Esophagus mucosa (tissue), 1 donor: ENCODE results near the gene APLN. TPM values are rescaled to one million over a fixed set of nuclear protein-coding genes. Genes with fewer than 3 reads are reported as not detected.

Experiments used
- ATAC-seq: fragments of 200-7000 bp; cut with Tn5 transposase; one replicate; pipeline ENCODE4 v1.9.1; 2020
- total RNA-seq: library from RNA; stranded (reverse); gene quantifications from one replicate; pipeline ENCODE4 v1.2.4, GENCODE V29; 2023
- donor health status: DM: yes; HTN: yes; CAD: no.

APLN gene
- total RNA-seq, 1 donor from 2014 or later = 0.28 TPM

DNA sequence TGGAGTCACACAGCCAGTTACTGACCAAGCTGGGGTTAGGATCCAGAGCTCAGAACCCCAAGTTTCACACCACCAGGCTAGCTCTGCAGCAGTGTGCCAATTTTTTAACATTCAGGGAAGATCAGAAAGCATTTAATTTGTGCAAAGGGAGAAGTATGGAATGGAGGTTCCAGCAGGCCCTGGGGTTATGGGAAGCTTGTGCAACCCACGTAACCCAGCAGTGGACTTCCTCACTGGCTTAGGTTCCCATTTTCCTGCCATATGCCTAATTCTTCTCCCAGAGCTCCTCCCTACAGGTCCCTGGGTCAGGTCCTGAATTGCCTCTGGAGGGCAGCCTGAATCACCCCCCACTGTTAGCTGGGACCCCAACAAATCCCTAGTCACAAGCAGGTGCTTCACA is 14.0 kb downstream of the APLN start:
- no peak for ATAC-seq

DNA sequence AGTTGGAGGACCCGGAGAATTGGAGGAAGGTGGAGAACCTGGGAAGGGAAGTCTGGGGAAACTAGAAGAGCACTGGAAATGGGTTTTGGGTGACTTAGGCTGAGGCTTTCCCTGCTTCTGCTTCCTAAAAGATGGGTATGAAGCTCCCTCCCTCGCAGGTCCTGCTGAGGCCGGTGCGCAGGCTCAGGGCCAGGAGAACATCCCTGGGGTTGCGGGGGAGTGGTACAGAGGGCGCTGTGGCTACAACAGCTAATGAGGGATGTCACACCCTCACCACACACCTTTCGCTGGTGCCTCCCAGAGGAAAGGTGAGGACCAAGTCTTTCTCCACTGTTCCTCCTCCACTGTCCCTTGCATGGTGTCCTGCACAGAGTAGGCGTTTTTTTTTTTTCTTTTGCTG is 15.8 kb downstream of the APLN start:
- ATAC-seq = no peak

DNA sequence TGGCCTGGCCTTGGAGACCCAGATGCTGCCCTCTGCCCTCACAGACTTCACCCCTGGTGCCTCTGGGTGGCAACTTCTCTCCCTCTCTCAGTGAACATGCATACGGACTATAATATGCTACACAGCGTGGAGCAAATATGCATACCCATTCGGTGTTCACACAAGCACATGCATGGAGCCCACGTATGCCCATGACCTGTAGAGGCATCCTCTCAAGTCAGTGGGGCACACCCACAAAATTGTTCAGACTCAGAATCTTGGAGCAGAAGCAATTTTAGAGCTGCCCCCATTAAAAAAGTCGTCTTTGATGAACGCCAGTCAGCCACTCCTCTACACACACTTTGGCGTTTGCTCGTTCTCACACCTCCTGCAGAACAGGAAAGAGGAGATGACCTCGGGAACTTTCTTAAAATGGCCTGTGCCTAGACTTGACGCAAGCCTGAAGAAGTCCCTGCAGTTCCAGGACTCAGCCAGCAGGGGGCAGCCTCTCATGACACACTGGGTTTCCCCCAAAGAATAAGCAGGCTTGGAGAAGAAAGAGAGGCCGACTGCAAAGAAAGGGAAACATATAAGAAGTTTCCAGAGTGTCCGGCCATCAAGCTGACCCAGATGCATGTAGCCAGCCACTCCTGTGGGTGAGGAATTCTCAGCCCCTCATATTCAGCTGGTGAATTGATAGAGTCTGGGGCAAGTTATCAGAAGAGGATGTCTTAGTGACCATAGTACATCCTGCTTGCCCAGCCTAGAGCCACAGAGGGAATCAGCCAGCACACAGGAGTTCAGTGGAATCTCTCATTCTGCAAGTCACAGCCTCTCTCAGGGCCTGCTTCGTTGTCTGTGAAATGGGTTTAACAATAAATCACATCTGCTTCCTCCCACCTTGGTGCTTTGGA is 17.3 kb downstream of the APLN start:
- ATAC-seq = peak; percentile 81

DNA sequence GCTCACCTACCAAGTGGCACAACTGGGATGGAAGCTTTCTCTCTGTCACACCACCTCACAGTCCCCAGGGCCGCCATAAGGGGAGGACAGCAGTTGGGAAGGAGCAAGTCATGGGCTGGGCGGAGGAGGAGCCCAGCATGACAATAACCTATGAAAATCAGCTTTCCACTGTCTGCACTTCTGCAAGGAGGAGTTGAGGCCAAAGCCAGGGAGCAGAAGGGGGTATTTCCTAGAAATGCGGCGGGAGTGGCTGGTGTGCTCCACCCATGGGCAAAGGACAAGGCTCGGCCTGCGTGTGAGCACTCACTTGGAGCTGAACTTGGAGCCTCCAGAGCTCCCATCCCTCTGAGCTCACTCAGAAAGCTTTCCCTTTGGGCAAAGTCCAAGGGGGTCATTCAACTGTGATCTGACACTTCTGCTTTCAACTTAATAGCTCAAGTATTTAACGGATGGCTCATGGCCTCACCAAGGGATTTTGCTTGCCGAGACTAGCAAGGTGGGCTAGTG is 18.5 kb downstream of the APLN start:
- peak; percentile 60 for ATAC-seq

DNA sequence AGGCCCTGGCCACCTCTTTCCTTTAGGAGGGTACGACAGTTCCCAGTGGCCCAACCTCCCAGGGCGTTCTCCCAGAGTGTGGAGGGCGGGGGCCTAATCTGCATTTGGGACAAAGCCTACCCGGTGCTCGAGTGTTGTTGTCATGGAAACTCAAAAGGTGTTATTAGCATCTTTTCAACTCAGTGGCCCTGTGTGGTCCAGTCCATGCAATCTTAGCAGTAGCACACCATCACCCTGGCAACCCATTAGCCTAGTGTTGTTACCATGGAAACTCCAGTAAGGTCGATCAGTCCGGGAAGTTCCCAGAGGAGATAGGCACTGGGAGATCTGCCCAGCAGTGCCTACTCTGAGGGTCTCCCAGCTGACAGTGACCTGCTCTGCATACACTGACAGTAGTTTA is 20.2 kb downstream of the APLN start:
- no peak for ATAC-seq

DNA sequence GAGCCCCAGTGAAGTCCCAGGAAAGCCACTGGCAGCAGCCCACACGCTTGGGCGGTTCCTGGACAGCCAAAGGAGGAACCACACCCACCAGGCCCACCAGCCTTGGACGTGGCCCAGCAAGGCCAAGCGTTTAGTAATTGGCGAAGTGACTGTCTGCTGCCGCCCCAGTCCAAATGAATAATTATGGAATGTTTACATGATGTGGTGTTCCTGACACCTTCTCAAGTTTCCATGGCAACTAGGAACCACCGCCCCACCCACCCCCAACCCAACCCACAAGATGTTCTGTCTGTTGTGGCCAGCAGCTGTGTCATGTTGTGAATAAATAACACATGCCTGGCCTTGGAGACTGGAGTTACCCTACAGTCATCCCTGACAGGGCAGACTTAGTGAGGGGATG is 22.3 kb downstream of the APLN start:
- no peak for ATAC-seq

DNA sequence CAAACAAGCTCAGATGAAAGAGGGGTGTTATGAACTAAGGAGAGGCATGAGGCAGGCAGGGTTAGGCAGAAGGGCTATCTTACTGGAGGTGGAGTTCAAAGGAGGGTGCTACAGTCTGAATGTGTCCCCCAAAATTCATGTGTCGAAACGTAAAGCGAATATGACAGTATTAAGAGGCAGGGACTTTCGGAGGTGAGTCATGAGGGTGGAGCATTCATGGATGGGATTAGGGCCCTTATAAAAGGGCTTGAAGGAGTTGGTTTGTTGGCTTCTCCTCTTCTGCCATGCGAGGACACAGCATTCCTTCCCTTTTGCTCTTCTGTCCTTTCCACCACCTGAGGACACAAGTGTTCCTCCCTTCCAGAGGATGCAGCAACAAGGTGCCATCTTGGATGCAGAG is 22.9 kb downstream of the APLN start:
- ATAC-seq = peak; percentile 61

DNA sequence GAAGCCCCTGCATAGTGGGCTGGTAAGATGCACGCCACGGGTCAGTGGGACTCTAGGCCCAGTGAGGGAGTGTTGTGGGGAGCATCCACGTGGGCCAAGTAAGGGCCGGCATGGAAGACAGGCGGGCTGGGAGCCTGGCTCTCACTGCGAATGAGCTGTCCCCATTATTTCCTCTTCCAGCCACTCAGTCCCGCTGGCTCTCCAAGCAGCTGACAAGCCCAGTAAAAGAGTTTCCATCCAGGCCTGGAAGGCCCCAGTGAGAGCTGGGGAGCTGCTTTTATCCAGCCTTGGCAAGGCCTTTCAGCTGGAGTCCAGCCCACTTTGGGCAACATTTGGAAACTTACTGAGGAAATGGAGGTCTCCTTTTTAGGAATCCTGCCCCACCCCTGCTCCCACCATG is 24.9 kb downstream of the APLN start:
- ATAC-seq = no peak

DNA sequence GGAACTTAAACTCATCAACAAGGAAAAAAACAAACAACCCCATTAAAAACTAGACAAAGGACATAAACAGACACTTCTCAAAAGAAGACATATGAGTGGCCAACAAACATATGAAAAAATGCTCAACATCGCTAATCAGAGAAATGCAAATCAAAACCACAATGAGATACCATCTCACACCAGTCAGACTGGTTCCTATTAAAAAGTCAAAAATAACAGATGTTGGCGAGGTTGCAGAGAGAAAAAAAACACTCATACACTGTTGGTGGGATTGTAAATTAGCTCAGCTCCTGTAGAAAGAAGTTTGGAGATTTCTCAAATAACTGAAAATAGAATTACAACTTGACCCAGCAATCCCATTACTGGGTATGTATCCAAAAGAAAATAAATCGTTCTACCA is 28.7 kb downstream of the APLN start:
- ATAC-seq = no peak

DNA sequence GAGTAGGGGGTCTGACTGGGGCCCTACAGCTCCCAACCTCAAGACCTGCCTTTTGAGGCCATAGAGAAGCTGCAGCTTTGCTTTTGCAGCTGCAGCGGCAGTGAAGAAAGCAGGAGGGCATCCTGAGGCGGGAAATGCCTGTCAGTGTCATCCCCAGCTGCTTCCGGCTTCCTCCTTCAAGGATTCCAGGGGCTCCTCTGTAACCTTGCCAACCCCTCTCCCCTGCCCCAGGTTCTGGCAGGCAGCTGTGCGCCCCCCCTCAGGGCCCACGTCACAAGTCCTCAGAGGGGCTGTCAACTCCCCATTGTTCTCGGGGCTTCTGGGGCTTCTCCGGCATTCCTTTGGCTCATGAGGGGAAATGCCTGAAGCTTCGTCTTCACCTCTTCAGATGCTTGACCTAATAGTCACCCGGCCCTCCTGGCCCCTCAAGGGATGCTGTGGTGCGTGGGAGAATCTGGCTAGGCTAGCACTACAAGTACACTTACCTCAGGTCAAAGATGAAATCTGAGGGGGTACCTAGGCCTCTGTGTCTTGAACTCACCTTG is 31.9 kb downstream of the APLN start:
- no peak for ATAC-seq

DNA sequence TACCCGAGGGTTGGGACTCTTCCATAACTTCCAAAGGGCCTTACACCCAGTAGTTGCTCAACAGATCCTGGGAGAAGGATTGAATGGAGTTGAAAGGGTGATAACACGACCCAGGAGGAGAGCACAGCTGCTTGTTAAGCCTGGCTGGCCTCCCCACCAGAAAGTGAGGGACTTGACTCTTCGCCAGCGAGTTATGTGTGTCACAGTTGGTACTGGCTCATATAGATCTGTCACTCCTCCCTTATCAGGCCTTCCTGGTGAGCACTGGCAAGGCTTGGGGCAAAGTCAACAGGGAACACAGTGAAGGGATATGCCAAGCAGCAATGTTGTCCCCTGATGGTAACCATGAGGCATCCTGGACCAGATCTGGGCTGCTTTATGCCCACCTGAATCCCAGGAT is 35.8 kb downstream of the APLN start:
- no peak for ATAC-seq

DNA sequence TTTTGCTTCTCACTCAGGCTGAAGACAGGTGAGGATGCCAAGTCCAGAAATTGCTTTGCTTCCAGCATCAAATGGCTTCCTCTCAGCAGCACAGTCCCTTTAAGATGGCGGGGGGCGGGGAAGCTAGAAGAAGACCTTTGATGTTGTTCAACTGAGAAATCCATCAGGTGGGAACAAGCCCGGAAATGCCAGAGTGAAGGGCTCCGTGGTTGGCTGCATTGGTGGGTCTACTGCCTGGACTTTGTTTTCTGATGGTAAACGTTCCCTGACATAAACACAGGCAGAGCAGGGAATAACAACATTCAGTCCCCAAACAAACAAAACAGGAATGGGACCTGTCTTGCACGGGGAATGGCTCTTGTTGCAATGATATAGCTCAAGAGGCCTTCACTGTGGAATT is 37.3 kb downstream of the APLN start:
- no peak for ATAC-seq

DNA sequence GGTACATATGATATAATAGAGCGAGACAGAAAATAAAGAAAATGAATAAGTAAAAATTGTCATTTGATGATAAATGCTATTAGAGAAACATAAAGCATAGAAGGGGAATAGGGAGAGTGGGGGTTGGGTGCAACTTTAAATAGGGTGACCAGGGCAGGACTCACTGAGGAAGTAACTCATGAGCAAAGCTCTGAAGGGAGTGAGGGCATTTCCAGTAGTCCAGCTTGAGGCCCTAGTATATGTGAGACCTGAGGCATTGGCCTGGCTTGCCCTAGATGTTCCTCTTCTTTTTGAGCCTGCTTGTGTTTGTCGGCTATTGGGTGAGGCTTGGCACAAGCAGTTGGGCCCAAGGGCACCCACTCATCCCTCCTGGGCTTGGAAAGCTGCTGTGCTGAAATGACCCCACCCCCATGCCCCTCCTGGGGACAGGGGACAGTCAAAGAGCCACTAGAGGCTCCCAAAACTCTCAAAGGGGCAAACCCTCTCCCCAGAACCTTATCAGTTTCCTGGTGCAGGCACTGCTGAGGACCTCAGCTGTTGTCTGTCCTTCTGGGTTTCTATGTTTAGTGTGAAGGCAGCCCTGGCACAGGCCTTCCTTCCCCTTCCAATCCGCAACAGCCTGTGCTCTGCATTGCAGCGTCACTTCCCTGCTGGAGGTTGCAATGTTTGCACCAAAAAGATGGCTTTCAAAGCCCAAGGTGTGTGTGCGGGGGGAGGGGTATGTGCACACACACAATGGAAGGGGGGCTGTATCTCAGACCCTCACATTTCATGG is 40.1 kb downstream of the APLN start:
- ATAC-seq = no peak

DNA sequence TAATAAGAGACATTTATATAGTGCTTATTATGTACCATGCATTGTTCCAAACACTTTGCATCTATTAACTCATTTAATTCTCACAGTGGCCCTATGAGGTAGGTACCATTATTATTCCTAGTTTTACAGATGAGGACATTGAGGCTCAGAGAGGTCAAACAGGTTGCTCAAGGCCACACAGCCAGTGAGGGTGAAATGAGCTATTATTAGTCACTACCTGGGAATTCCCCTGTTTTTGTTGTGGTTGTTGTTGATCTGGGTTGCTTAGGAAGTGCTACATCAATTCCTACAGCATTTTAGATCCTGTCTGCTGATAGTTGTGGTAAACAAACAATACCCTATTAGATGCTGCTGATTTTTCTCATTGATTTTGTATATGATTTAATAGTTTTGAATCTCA is 41.2 kb downstream of the APLN start:
- ATAC-seq = peak; percentile 42

DNA sequence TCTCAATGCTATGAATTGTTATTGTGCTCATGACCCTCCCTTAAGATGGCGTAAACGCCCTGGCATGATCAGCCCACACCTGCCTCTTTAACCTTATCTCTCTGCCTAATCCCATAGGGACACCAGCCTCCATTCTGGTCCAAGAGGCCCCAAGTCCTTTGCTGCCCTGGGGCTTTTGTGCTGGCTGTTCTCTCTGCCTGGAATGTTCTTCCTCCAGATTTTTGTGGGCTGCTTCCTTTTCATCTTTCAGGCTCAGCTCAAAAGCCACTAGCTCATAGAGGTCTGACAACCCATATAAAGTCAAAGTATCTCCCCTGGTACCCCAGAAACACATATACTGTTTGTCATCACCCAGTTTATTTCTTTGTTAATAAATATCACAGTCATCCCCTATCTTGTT is 42.4 kb downstream of the APLN start:
- no peak for ATAC-seq

DNA sequence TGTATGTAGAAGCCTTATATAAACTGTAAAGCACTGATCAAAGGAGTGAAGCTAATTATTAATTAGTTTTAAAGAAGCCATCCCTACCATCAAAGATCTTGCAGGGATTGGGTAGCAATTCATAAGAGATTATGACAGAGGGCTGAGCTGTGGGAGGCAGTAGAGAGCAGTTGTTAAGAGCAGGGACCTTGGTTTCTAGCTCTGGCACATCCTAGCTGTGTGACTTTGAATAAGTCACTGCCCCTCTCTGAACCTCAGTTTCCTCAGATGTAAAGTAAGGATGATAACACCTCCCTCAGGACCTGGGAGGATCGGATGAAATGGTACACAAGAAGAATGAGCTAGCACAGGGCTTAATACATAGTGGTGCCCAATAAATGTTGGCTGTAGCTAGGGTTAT is 45.4 kb downstream of the APLN start:
- ATAC-seq = no peak

DNA sequence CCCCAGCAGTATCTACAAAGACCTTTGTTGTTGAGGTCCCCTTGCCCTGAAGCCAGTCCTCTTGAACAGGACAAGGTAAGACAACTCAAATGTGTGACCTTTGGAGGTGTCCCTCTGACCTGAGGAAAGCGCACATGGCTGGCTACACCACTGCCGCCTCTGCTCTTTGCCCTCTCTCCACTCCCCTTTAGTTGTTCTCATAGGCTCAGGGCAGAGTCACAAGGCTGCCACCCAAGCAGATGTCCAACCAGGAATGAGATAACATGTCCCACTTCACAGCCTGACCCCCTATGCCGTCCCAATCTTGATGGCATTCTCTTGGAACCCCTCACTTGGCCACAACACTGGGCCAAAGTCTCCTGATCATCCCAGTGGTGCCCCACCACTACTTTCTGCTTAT is 46.3 kb downstream of the APLN start:
- ATAC-seq = no peak

DNA sequence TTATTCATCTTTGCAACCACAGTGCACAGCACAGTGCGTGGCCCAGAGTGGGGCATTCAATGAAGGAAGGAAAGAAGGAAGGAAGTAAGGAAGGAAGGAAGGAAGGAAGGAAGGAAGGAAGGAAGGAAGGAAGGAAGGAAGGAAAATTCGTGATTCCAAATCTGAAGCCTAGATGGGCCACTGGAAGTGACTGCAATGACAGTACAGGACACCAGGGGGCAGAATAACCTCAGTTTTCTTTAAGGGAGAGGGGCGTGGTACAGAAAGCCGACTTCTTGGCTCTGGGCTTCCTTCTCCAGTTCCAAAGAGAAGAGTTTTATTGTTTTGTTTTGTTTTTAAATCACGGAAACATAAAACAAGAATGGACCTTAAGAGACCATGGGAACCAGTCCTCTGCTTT is 47.8 kb downstream of the APLN start:
- peak; percentile 72 for ATAC-seq

DNA sequence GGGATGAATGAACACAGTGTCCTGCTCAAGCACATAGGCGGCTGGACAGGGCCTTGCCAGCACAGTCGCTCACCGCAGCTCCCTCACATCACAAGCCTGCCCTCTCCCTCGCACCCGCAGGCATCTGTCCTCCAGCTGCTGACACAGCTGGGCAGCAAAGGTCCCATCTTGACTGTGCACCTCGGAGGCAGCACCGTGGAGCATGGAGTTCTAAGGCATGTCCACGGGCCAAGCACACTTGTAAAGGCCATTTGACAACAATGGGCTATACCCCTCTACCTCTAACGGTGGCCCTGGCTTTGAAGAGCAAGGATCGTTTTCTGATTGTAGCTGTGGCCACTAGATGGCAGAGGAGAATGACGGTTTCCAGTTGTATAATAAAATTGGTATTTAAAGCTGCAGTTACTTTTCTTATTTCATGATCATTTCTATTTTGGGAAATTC is 53.8 kb downstream of the APLN start:
- ATAC-seq = no peak

DNA sequence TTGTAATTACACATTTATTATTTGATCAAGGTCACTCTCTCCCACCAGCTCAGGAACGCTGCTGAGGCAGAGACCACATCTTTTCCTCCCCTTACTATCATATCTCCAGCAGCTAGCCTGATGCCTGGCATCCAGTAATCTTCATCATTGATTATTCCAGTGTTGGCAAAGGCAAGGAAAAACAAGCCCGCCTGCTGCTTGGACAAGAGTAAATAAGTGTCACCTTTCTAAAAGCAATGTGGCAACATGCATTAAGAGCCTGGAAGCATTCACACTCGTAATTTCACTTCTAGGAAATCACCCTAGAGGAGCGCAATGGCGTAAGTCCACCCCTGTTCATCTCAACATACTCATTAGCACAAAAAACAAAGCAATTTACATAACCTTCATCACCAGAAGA is 54.8 kb downstream of the APLN start:
- ATAC-seq = no peak

DNA sequence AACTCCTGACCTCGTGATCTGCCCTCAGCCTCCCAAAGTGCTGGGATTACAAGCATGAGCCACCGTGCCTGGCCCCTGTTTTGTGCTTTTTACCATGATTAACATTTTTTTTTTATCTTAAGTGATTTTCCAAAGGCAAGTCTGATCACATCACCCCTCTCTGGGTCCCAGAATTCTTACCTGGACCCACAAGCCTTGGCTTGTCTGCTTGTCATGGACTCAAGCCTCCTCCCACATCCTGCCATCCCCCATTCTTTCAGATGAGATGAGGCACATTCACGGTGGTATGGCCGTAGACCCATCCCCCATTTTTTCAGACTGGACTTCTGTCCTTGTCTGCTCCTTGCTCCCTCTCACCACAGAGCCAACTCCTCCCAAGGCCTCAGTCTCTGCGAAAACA is 55.3 kb downstream of the APLN start:
- no peak for ATAC-seq

DNA sequence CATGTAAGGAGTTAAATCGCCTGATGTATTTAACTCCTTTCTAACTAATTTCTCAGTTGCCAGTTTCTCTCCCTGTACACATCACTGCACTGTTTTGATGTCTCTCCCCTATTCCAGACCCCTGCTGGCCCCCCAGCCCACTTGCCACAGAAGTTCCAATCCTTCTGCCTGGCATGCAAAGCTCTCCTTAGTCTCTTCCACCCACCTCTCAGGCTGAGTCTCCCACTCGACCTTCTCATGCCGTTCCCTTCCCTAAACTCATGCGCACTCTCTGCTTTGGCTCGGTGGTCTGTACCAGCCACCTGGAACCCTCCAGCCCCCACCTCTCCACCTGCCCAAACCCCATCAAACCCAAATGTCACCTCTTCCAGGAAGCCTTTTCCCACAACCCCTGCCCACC is 56.9 kb downstream of the APLN start:
- ATAC-seq = no peak

DNA sequence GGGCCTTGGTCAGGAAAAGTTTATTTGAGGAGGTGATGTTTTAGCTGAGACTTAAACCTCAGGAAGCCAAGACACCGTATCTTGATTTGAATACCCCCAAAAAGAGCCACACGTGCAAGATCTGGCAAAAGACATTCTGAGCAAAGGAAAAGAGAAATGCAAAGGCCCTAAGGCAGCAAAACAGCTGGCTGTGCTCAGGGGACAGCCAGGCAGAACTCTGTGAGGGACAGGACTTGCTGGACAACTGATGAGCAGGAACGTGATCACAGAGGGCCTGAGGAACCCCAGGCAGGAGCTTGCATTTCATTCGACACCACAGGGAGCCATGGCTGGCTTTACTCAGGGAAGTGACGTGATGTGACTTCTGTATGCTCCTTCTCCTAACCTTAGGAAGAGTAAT is 58.7 kb downstream of the APLN start:
- no peak for ATAC-seq
